ENCODE data around the gene PRX.
A peak's percentile ranks its signal among the peaks of the same experiment; 100 is the strongest.
"Not testable (repeated sequence)": the region's sequence is repeated elsewhere in the genome, so short reads cannot be mapped to it uniquely, and the experiment has no call there.

PRX gene

GRCh38 chr19:40432760-40433159, 19.6 kb upstream of the PRX start:
- FAIRE-seq: not testable (repeated sequence)

- no peak for FAIRE-seq
Measured at GRCh38 chr19:40431698-40432097, 18.5 kb upstream of the PRX start.

- not testable (repeated sequence) for FAIRE-seq
Measured at GRCh38 chr19:40430242-40430641, 17.1 kb upstream of the PRX start.

- not testable (repeated sequence) for FAIRE-seq
Measured at GRCh38 chr19:40428197-40428596, 15.0 kb upstream of the PRX start.

GRCh38 chr19:40425450-40426287, 12.5 kb upstream of the PRX start, which contains the start of gene SERTAD1:
SERTAD1 (minus strand) TSS chr19:40425992; CDS start chr19:40423546, 2,446 bp downstream.
- FAIRE-seq: peak; percentile 99

GRCh38 chr19:40424637-40425449, 11.7 kb upstream of the PRX start:
- FAIRE-seq: no peak

- no peak for FAIRE-seq
Measured at GRCh38 chr19:40423938-40424337, 10.8 kb upstream of the PRX start.

GRCh38 chr19:40422748-40423566, 9.8 kb upstream of the PRX start:
- no peak for FAIRE-seq

GRCh38 chr19:40421993-40422747, 9.0 kb upstream of the PRX start:
- FAIRE-seq: no peak

GRCh38 chr19:40420766-40421765, 7.9 kb upstream of the PRX start:
- FAIRE-seq: no peak

GRCh38 chr19:40420451-40420765, 7.2 kb upstream of the PRX start:
- no peak for FAIRE-seq

GRCh38 chr19:40419780-40420179, 6.6 kb upstream of the PRX start:
- no peak for FAIRE-seq

GRCh38 chr19:40419066-40419612, 6.0 kb upstream of the PRX start:
- no peak for FAIRE-seq

- FAIRE-seq: no peak
Measured at GRCh38 chr19:40418040-40418439, 4.9 kb upstream of the PRX start.

- no peak for FAIRE-seq
Measured at GRCh38 chr19:40417643-40417981, 4.4 kb upstream of the PRX start.

GRCh38 chr19:40416918-40417642, 3.9 kb upstream of the PRX start:
- no peak for FAIRE-seq

GRCh38 chr19:40415768-40416167, 2.6 kb upstream of the PRX start:
- no peak for FAIRE-seq

GRCh38 chr19:40414542-40415535, 1.7 kb upstream of the PRX start:
- FAIRE-seq: no peak

GRCh38 chr19:40412866-40413265, 312 bp downstream of the PRX start:
- FAIRE-seq: no peak

All from A204.1 (cell line).